Tibial artery (tissue), 4 donors: ENCODE measurements around the gene OSBPL3.

Experiments
- DNase-seq, 2 donors: peaks; one replicate each; pipeline ENCODE4 v3.0.0-alpha.2; 2019
- H3K27ac ChIP-seq, 2 donors: fragments of 200-600 bp; sonication (generic) in 1 of 2; 1 replicate in 1 of 2; 2 replicates in 1 of 2; pipeline ENCODE4 v1.5.1; 2018 to 2019; ENCODE audit warnings: mild to moderate bottlenecking in 1 of 2
- H3K27me3 ChIP-seq, 2 donors: fragments of 200-600 bp; sonication (generic) in 1 of 2; one replicate each; pipeline versions ENCODE4 v1.5.1 to v1.6.0; 2016 to 2019
- H3K36me3 ChIP-seq, 3 donors: fragments of 200-600 bp; sonication (generic) in 2 of 3; one replicate each; pipeline ENCODE4 v1.5.1; 2016 to 2019; ENCODE audit warnings: mild to moderate bottlenecking in 2 of 3
- H3K4me1 ChIP-seq, 4 donors: fragments of 200-600 bp; sonication (generic) in 2 of 4; 1 replicate in 3 of 4; 2 replicates in 1 of 4; pipeline ENCODE4 v1.5.1; 2016 to 2019
- H3K4me3 ChIP-seq, 2 donors: fragments of 200-600 bp; sonication (generic) in 1 of 2; 1 replicate in 1 of 2; 2 replicates in 1 of 2; pipeline ENCODE4 v1.5.1; 2018 to 2019; ENCODE audit warnings: mild to moderate bottlenecking in 2 of 2
- H3K9me3 ChIP-seq, 3 donors: fragments of 200-600 bp; sonication (generic) in 1 of 3; one replicate each; pipeline ENCODE4 v1.5.1; 2016 to 2019
- intact Hi-C: fragments of 100-400 bp; cut with DNase I; formaldehyde crosslinking; loops from one replicate; pipeline ENCODE4 v1.15.0; 2023; ENCODE audit warnings: low total_unique reads
- TF ChIP-seq, protein P1 (sequence below), 2 experiments: fragments of 200-600 bp in 1 of 2; fragments of 450-650 bp in 1 of 2; IDR thresholded peaks; one replicate each; pipeline ENCODE4 v1.5.1; 2017 to 2019; ENCODE audit warnings: antibody characterized with exemption in 2 of 2, mild to moderate bottlenecking in 1 of 2, moderate library complexity in 1 of 2

OSBPL3 gene

DNA sequence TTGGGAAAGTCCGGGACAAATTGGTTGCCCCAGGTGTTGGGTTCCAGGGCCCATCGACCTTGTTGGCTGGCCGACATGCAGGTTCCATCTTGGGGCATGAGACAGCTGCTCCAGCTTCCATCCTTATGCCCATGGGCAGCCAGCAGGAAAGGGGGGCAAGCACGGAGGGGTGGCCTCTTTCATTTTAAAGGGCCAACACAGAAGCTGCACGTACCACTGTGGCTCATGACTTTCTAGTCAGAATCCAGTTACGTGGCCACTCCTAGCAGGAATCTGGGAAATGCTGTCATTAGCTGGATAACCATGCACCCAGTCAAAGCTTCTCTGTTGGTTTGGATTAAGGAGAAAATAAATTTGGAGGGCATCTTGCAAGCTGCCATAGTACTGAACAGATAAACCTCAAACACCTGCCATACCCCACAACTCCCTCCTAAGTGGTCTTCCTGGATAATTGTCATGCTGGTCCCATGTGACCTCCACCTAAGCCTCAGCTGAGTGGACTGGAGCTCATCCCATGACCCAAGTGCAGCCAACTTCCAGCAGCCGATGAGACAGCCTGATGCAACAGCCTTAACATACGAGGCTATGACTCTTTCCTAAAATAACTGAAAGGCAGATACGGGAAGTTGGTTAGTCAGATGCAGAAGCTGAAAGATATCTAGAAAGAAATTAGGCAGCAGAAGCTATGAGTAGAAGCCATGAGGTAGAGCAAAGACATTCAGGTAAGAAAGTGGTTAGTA is 201.3 kb downstream of the OSBPL3 start:
- Histone ChIP-seq H3K4me1 (no peaks in the 10 kb centered on the region), H3K36me3 (no peaks in the 10 kb centered on the region), H3K27me3 (no peaks in the 10 kb centered on the region), H3K9me3 (no peaks in the 10 kb centered on the region), H3K27ac (no peak overlapping the region), H3K4me3 (no peak overlapping the region)
- TF ChIP-seq, protein P1, sequence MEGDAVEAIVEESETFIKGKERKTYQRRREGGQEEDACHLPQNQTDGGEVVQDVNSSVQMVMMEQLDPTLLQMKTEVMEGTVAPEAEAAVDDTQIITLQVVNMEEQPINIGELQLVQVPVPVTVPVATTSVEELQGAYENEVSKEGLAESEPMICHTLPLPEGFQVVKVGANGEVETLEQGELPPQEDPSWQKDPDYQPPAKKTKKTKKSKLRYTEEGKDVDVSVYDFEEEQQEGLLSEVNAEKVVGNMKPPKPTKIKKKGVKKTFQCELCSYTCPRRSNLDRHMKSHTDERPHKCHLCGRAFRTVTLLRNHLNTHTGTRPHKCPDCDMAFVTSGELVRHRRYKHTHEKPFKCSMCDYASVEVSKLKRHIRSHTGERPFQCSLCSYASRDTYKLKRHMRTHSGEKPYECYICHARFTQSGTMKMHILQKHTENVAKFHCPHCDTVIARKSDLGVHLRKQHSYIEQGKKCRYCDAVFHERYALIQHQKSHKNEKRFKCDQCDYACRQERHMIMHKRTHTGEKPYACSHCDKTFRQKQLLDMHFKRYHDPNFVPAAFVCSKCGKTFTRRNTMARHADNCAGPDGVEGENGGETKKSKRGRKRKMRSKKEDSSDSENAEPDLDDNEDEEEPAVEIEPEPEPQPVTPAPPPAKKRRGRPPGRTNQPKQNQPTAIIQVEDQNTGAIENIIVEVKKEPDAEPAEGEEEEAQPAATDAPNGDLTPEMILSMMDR (IDR thresholded peaks at IDR 0.05) = no peak
- intact Hi-C loops = no loop called here
- peak; percentile 69 to 76 for DNase-seq

DNA sequence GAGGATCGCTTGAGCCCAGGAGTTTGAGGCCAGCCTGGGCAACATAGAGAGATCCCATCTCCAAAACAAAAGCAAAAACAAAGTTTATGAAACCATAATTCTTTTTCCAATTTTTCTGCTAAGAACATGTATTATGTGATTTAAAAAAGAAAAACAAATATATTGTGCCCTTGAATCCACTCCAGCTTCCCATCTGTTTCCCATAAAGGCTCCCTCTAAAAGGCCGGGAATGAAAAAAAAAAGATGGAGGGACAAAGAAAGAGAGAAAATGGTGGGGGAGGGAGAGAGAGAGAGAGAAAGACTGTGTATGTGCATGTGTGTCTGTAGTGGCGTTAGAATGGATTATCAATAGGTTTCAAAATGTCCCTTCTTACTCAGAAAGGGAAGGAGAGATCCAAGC is 202.2 kb downstream of the OSBPL3 start:
- TF ChIP-seq, protein P1 (IDR thresholded peaks at IDR 0.05) = no peak
- Histone ChIP-seq H3K27ac (no peak overlapping the region), H3K36me3 (no peaks in the 10 kb centered on the region), H3K9me3 (no peaks in the 10 kb centered on the region), H3K4me1 (no peaks in the 10 kb centered on the region), H3K4me3 (no peak overlapping the region), H3K27me3 (no peaks in the 10 kb centered on the region)
- DNase-seq = no peak
- intact Hi-C loops = no loop called here

DNA sequence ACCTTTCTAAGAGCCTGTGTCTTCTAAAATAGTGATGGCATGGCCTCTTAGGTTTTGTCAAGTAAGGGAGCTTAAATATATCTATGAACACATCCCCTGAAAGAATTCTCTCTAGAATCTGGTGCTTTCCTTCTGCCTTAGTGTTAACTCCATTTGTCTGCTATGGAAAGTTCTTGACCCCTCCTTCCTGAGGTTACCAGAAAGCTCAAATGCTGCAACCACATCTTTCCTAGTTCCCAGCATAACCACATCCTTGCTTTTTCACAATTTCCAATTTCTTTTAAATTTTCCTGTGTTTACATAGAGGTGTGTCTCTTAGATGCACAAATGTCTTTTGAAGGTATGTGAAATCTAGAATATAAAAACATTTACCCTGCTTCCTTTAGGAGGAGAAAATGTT is 206.3 kb downstream of the OSBPL3 start:
- no peaks in the 10 kb centered on the region for H3K36me3 ChIP-seq
- H3K4me1 ChIP-seq = peaks cover 0 to 10% (median 2%) of the 10 kb centered on the region in 4 donors
- H3K27ac ChIP-seq = no peak overlapping the region
- H3K9me3 ChIP-seq = no peaks in the 10 kb centered on the region
- DNase-seq = no peak
- no peak overlapping the region for H3K4me3 ChIP-seq
- TF ChIP-seq, protein P1 (IDR thresholded peaks at IDR 0.05) = no peak
- H3K27me3 ChIP-seq = no peaks in the 10 kb centered on the region
- intact Hi-C loops = no loop called here

- H3K4me3 ChIP-seq = no peak overlapping the region
- TF ChIP-seq, protein P1 (IDR thresholded peaks at IDR 0.05) = no peak
- H3K27me3 ChIP-seq = peaks cover 0 to 6% of the 10 kb centered on the region in 2 donors
- intact Hi-C loops = no loop called here
- DNase-seq = no peak
- no peaks in the 10 kb centered on the region for H3K9me3 ChIP-seq
- H3K27ac ChIP-seq = no peak overlapping the region
- H3K4me1 ChIP-seq = peaks cover 0 to 10% (median 2%) of the 10 kb centered on the region in 4 donors
- H3K36me3 ChIP-seq = no peaks in the 10 kb centered on the region
Measured at GRCh38 chr7:24769851-24770250, 210.1 kb downstream of the OSBPL3 start.

- Histone ChIP-seq H3K27me3 (peaks cover 0 to 6% of the 10 kb centered on the region in 2 donors), H3K4me3 (no peak overlapping the region), H3K4me1 (peaks cover 0 to 10% (median 2%) of the 10 kb centered on the region in 4 donors), H3K9me3 (no peaks in the 10 kb centered on the region), H3K27ac (no peak overlapping the region), H3K36me3 (no peaks in the 10 kb centered on the region)
- no peak for DNase-seq
- TF ChIP-seq, protein P1 (IDR thresholded peaks at IDR 0.05) = no peak
- intact Hi-C loops = no loop called here
Measured at GRCh38 chr7:24769014-24769830, 210.8 kb downstream of the OSBPL3 start.
